Endothelial cell of umbilical vein (primary cell): ENCODE results near the gene HIC2.
"Not testable (repeated sequence)": the region's sequence is repeated elsewhere in the genome, so short reads cannot be mapped to it uniquely, and the experiment has no call there.

Experiments
- EZH2 ChIP-seq: IDR thresholded peaks from 2 replicates; pipeline ENCODE4 v1.6.1; 2012; ENCODE audit warnings: borderline replicate concordance, low read depth, mild to moderate bottlenecking, moderate library complexity, low read length, inconsistent platforms; ENCODE audit not compliant: severe bottlenecking
- FOS ChIP-seq: IDR thresholded peaks from 2 replicates; pipeline ENCODE4 v1.6.1; 2011; ENCODE audit warnings: mild to moderate bottlenecking, low read length, moderate library complexity, borderline replicate concordance; ENCODE audit not compliant: insufficient read depth
- GATA2 ChIP-seq: IDR thresholded peaks from 2 replicates; pipeline ENCODE4 v1.7.0; 2011; ENCODE audit warnings: low read depth, mild to moderate bottlenecking, moderate library complexity, mixed read lengths, low read length; ENCODE audit not compliant: insufficient read length, insufficient read depth
- MAX ChIP-seq: IDR thresholded peaks from 2 replicates; pipeline ENCODE4 v1.6.1; 2011; ENCODE audit not compliant: insufficient read depth, insufficient read length
- POLR2A ChIP-seq: IDR thresholded peaks from 2 replicates; pipeline ENCODE4 v1.6.1; 2012; ENCODE audit warnings: low read depth, mild to moderate bottlenecking, control low read depth, low read length
- POLR2AphosphoS5 ChIP-seq: IDR thresholded peaks from 2 replicates; pipeline ENCODE4 v1.6.1; 2012; ENCODE audit warnings: low read depth, mild to moderate bottlenecking, control low read depth, low read length, moderate library complexity; ENCODE audit not compliant: insufficient read depth
- TF ChIP-seq, protein P1 (sequence below), 2 donors: IDR thresholded peaks; 1 replicate in 1 of 2; 2 replicates in 1 of 2; pipeline ENCODE4 v1.5.1; 2011; ENCODE audit warnings: low read length in 2 of 2, mild to moderate bottlenecking in 2 of 2, moderate library complexity in 2 of 2, control low read depth in 1 of 2, inconsistent platforms in 1 of 2, low read depth in 1 of 2; ENCODE audit not compliant: insufficient read depth in 1 of 2; ENCODE audit errors: extremely low read depth in 1 of 2

GRCh38 chr22:21434378-21435233, 17.4 kb downstream of the HIC2 start:
- TF ChIP-seq, protein P1, sequence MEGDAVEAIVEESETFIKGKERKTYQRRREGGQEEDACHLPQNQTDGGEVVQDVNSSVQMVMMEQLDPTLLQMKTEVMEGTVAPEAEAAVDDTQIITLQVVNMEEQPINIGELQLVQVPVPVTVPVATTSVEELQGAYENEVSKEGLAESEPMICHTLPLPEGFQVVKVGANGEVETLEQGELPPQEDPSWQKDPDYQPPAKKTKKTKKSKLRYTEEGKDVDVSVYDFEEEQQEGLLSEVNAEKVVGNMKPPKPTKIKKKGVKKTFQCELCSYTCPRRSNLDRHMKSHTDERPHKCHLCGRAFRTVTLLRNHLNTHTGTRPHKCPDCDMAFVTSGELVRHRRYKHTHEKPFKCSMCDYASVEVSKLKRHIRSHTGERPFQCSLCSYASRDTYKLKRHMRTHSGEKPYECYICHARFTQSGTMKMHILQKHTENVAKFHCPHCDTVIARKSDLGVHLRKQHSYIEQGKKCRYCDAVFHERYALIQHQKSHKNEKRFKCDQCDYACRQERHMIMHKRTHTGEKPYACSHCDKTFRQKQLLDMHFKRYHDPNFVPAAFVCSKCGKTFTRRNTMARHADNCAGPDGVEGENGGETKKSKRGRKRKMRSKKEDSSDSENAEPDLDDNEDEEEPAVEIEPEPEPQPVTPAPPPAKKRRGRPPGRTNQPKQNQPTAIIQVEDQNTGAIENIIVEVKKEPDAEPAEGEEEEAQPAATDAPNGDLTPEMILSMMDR (IDR thresholded peaks at IDR 0.05; ENCODE audit: extremely low read depth in 1 of 2, insufficient read depth in 1 of 2, low read depth in 1 of 2, low read length in 2 of 2): not testable (repeated sequence)
- TF ChIP-seq EZH2, POLR2A, POLR2AphosphoS5, MAX, GATA2, FOS: not testable (repeated sequence)
